NCI-H2107 treated with DMSO at 0.1 percent for 48 hours (cell line): ENCODE results near the gene TBC1D4.

Experiments used
- DNase-seq: peaks from one replicate; lab custom pipeline; 2025; ENCODE audit not compliant: unreplicated experiment; lab: John Stamatoyannopoulos, UW

TBC1D4 gene

GRCh38 chr13:75489502-75490263 lies 7.7 kb upstream of the TBC1D4 start:
- DNase-seq = no peak

- no peak for DNase-seq
Observed at GRCh38 chr13:75486146-75487062, 4.4 kb upstream of the TBC1D4 start.

- DNase-seq = no peak
Observed at GRCh38 chr13:75485286-75486062, 3.5 kb upstream of the TBC1D4 start.

- no peak for DNase-seq
Observed at GRCh38 chr13:75482820-75483079, 781 bp upstream of the TBC1D4 start.

GRCh38 chr13:75481176-75482069 lies 546 bp downstream of the TBC1D4 start:
- no peak for DNase-seq

- no peak for DNase-seq
Observed at GRCh38 chr13:75480671-75481175, 1.2 kb downstream of the TBC1D4 start.

GRCh38 chr13:75479102-75479740 lies 2.7 kb downstream of the TBC1D4 start:
- no peak for DNase-seq

GRCh38 chr13:75478659-75479058 lies 3.3 kb downstream of the TBC1D4 start:
- no peak for DNase-seq

- DNase-seq = no peak
Observed at GRCh38 chr13:75474956-75475355, 7.0 kb downstream of the TBC1D4 start.

GRCh38 chr13:75473468-75473867 lies 8.5 kb downstream of the TBC1D4 start:
- no peak for DNase-seq

GRCh38 chr13:75470676-75471075 lies 11.3 kb downstream of the TBC1D4 start:
- DNase-seq = no peak

- DNase-seq = no peak
Observed at GRCh38 chr13:75469047-75469446, 12.9 kb downstream of the TBC1D4 start.

- no peak for DNase-seq
Observed at GRCh38 chr13:75468602-75469001, 13.4 kb downstream of the TBC1D4 start.

GRCh38 chr13:75468098-75468497 lies 13.9 kb downstream of the TBC1D4 start:
- DNase-seq = no peak

- no peak for DNase-seq
Observed at GRCh38 chr13:75467040-75467728, 14.8 kb downstream of the TBC1D4 start.

GRCh38 chr13:75465236-75465635 lies 16.7 kb downstream of the TBC1D4 start:
- DNase-seq = no peak

- DNase-seq = no peak
Observed at GRCh38 chr13:75461314-75461713, 20.7 kb downstream of the TBC1D4 start.

GRCh38 chr13:75460644-75461043 lies 21.3 kb downstream of the TBC1D4 start:
- DNase-seq = no peak

GRCh38 chr13:75458696-75459422 lies 23.1 kb downstream of the TBC1D4 start:
- peak; percentile 83 for DNase-seq
